ENCODE results near the gene GAL3ST2.
"Not testable (repeated sequence)": the region's sequence is repeated elsewhere in the genome, so short reads cannot be mapped to it uniquely, and the experiment has no call there.

The GAL3ST2 gene

DNA sequence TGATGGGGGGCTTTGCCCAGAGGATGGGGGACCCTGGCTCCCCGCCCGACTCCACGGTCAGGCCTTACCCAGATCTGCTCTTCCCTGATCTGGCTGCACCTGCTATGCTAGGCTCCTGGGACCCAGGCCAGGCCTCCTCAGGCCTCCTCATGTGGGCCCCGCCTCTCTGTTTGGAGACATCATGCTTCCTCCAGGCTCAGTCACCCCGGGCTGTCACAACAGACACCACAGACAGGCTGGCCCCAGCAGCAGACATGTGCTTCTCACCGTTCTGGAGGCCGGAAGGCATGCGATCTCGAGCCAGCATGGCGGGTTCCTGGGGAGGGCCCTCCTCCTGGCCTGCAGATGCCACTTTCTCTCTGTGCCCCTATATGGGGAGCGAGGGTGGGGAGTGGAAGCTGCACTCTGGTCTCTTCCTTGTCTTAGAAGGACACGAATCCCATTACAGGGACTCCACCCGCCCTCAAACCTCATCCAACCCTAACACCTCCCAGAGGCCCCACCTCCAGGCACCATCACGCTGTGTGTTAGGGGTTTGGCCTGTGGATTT lies 21.5 kb downstream of the GAL3ST2 start:
- DNase-seq (ENCODE audit: low read depth), result no peak
- H3K4me3 ChIP-seq (ENCODE audit: low read length), result no peak overlapping the region
- TF ChIP-seq, protein P1, sequence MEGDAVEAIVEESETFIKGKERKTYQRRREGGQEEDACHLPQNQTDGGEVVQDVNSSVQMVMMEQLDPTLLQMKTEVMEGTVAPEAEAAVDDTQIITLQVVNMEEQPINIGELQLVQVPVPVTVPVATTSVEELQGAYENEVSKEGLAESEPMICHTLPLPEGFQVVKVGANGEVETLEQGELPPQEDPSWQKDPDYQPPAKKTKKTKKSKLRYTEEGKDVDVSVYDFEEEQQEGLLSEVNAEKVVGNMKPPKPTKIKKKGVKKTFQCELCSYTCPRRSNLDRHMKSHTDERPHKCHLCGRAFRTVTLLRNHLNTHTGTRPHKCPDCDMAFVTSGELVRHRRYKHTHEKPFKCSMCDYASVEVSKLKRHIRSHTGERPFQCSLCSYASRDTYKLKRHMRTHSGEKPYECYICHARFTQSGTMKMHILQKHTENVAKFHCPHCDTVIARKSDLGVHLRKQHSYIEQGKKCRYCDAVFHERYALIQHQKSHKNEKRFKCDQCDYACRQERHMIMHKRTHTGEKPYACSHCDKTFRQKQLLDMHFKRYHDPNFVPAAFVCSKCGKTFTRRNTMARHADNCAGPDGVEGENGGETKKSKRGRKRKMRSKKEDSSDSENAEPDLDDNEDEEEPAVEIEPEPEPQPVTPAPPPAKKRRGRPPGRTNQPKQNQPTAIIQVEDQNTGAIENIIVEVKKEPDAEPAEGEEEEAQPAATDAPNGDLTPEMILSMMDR (IDR thresholded peaks at IDR 0.05; ENCODE audit: insufficient read depth, low read depth, low read length, missing control alignments), result no peak

DNA sequence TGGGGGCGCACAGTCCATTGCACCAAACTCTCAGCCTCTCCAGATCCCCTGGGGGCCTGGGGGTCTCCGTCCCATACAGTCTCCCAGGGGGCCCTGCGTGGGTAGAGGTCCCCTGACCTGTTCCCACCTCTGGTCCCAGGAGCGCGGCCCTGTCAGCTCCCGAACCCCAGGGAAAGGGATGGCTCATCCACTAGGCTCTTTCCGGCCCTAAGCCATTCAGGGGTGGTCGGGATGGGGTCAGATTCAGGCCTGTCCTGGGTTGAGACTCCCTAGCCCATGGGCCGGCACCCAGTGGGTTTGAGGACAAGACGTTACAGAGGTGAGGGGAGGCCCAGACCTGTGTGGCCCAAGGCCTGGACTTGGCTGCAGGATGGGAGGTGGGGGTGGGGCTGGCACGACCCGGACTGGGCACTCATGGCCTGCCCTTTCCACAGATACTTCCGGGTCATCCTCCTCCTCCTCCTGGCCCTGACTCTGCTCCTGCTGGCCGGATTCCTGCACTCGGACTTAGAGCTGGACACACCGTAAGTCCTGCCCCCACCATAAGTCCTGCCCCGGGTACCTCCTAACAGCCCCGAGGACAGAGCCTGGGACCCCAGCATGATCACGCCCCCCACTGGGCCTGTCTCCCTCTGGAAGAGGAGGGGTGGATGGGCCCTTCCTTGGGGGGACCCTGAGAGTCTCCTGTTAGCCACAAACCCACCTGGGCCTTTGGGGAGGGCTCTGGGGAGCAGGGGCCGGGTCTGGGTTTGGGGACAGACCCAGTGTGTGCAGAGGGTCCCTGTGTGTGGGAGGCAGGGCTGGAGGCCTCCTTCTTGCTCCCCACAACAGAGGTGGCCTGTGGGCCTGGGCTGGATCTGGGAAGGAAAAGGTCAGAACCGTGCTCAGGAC lies 22.3 kb downstream of the GAL3ST2 start:
- H3K4me3 ChIP-seq (ENCODE audit: low read length), result no peak overlapping the region
- TF ChIP-seq, protein P1 (IDR thresholded peaks at IDR 0.05; ENCODE audit: insufficient read depth, low read depth, low read length, missing control alignments), result no peak
- no peak for DNase-seq (ENCODE audit: low read depth)

DNA sequence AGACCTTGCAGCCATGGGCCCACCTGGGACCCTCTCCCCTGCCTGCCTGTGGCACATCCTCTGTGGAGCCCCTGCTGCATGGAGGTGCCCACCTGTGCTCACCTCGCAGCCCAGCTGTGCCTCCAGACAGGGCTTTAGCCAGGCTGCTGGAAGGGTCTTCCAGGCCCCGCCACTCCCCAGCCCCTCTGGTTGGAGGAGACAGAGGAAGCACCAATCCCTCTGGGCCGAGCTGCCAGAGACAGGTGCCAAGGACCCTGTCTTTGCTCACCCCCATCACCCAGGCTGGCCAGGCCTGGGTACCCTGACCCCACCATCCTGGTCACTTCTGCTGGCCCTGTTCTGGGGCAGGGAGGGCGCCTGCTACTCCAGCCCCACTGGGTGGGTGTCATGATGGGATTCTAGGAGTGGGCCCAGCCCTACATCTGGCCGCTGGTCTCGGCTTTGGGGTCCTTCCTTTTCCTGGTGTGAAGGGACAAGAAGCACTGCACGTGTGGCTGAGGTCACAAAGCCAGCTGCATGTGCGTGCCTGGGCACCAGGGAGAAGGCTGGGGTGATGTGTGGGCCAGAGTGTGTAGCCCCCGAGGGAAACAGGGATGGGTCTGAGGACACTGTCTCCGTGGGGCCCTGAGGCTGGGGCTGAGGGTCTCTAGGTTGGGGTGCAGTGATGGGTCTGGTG lies 23.0 kb downstream of the GAL3ST2 start:
- H3K4me3 ChIP-seq (ENCODE audit: low read length), result no peak overlapping the region
- no peak for DNase-seq (ENCODE audit: low read depth)
- TF ChIP-seq, protein P1 (IDR thresholded peaks at IDR 0.05; ENCODE audit: insufficient read depth, low read depth, low read length, missing control alignments), result no peak

DNA sequence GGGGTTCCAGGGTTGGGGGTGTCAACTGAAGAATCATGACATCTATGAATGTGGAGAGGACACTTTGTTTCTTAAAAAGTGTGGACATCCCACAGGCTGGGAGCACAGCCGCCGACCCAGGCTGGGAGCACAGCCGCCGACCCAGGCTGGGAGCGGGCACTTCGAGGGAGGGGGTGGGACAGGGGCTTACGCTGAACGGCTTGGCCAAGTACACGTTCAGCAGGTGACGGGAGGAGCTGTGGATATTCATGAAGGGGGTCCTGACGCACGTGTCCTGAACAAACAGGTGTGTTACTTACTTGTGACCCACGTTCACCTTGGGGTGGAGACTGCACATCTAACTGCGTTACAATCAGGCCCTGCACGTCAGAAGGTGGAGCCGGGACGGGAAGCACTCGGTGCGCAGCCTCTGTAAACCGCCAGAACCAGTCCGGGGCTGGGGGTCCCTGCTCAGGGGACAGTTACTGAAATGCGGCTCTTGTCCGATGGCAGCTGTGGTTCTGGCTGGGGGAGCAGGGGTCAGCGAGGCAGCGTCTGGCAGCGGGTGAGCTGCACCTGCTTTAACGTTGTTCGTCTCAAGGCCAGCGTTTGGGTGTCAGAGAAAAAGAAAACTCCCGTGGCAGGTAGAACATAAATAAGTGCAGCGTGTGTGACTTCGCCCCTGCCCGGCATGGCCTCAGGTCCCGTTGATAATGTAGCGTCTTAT lies 23.7 kb downstream of the GAL3ST2 start:
- H3K4me3 ChIP-seq (ENCODE audit: low read length); DNase-seq (ENCODE audit: low read depth): not testable (repeated sequence)

DNA sequence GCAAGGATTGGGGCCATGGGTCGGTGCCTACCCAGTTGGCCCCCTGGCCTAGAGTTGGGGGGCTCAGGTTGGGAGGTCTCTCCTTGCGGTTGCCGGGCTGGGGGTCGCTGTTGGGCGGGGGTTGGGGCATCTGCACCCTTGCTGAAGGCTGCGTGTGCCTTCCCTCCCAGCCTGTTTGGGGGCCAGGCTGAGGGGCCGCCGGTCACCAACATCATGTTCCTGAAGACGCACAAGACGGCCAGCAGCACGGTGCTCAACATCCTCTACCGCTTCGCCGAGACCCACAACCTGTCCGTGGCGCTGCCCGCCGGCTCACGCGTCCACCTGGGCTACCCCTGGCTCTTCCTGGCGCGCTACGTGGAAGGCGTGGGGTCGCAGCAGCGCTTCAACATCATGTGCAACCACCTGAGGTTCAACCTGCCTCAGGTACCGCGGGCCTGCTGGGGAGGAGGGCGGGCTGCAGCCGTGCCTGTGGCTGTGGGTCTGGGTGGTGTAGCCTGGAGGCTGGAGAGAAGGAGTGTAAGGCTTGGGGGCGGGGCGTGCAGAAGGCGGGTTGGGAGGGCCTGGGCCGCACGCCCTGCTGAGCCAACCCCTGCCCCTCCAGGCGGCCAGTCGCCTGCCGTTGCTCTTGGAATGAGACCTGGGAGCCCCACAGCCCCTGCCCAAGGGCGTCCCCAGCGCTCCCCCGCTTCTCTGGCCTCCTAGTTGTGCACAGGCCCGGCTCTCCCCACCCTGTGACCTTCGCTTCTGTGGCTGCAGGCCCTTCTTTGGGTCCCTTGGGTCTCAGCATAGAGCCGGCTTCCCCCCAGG lies 25.2 kb downstream of the GAL3ST2 start:
- TF ChIP-seq, protein P1 (IDR thresholded peaks at IDR 0.05; ENCODE audit: insufficient read depth, low read depth, low read length, missing control alignments), result no peak
- no peak for DNase-seq (ENCODE audit: low read depth)
- no peak overlapping the region for H3K4me3 ChIP-seq (ENCODE audit: low read length)

DNA sequence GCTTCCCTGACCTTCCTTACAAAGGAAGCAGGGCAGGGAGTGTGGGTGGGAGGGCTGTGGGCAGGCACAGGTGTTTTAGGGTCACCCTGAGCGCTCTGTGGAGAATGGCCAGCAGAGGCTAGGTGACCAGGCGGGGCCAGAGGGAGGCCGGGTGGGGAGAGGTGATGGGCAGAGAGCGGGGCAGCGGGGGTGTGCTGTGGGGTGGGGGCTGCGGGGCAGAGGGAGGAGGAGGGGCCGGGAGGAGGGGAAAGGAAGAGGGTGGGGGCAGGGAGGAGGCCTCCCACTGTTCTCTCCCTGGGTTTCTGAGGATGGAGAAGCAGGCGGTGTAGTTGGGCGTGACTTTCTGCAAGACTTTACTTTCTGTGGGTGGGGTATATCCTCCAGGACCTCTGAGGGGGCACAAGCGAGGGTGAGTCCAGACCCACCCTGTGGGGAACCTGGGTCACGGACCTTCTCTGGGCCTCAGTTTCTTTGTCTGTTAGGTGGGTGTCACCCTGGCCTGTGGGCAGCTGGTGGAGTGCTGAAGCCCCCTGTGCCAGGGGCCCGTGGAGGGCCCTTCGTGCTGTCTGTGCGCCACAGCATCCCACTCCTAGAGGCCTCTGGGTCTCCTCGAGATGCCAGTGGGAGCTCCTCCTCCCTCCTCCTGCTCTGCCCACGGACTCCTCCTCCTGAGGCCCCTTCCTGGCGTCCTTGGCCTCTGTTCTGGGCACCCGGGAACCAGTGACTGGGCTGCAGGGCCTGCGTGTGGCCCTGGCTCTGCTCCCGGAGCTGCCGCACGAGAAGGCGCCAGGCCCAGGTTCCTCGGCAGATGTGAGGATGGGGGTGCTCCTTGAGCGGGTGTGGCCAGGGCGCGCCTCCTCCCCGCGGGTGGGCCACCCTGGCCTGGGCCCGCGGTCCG lies 26.0 kb downstream of the GAL3ST2 start:
- H3K4me3 ChIP-seq (ENCODE audit: low read length), result no peak overlapping the region
- DNase-seq (ENCODE audit: low read depth), result no peak
- TF ChIP-seq, protein P1 (IDR thresholded peaks at IDR 0.05; ENCODE audit: insufficient read depth, low read depth, low read length, missing control alignments), result no peak

Measured in epithelial cell of esophagus (primary cell).